GM12875 (cell line): ENCODE results near the gene ZNF579.

Experiments
- H3K4me3 ChIP-seq: one replicate; pipeline ENCODE4 v1.5.1; 2011; ENCODE audit warnings: low read depth, low read length, control low read depth
- CTCF ChIP-seq: IDR thresholded peaks from 2 replicates; pipeline ENCODE4 v1.5.1; 2011; ENCODE audit warnings: low read depth, mild to moderate bottlenecking, control low read depth, inconsistent platforms, low read length, moderate library complexity, borderline replicate concordance; ENCODE audit not compliant: insufficient read depth

ZNF579 gene

GRCh38 chr19:55616395-55616875 is 35.8 kb upstream of the ZNF579 start:
- no peak for TF ChIP-seq CTCF
- H3K4me3 ChIP-seq, result no peak overlapping the region

- no peak for TF ChIP-seq CTCF
- no peak overlapping the region for H3K4me3 ChIP-seq
Observed at GRCh38 chr19:55615543-55616394, 35.1 kb upstream of the ZNF579 start.

GRCh38 chr19:55614711-55615542 is 34.3 kb upstream of the ZNF579 start:
- H3K4me3 ChIP-seq, result no peak overlapping the region
- TF ChIP-seq CTCF, result no peak

DNA sequence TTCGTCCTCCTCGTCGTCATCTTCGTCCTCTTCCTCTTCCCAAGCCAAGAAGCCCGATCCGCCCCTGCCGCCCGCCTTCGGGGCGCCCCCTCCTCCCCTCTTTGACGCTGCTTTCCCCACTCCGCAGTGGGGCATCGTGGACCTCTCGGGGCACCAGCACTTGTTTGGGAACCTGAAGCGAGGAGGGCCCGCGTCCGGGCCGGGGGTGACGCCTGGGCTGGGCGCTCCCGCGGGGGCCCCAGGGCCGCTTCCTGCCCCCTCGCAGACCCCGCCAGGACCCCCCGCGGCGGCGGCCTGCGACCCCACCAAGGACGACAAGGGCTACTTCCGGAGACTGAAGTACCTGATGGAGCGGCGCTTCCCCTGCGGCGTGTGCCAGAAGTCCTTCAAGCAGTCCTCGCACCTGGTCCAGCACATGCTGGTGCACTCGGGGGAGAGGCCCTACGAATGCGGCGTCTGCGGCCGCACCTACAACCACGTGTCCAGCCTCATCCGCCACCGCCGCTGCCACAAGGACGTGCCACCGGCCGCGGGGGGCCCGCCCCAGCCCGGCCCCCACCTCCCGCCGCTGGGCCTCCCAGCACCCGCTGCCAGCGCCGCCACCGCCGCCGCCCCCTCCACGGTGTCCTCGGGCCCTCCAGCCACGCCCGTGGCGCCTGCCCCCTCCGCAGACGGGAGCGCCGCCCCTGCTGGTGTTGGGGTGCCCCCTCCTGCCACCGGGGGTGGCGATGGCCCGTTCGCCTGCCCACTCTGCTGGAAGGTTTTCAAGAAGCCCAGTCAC is 33.5 kb upstream of the ZNF579 start:
- no peak overlapping the region for H3K4me3 ChIP-seq
- no peak for TF ChIP-seq CTCF

- no peak overlapping the region for H3K4me3 ChIP-seq
- no peak for TF ChIP-seq CTCF
Observed at GRCh38 chr19:55613396-55613795, 32.7 kb upstream of the ZNF579 start.

- H3K4me3 ChIP-seq, result no peak overlapping the region
- no peak for TF ChIP-seq CTCF
Observed at GRCh38 chr19:55611983-55612645, 31.5 kb upstream of the ZNF579 start.
